ENCODE results near the gene GID8. TPM values are rescaled to one million over a fixed set of nuclear protein-coding genes. Genes with fewer than 3 reads are reported as not detected.

Gene GID8
- total RNA-seq, 1 donor from 2014 or later: 26.2 TPM

GRCh38 chr20:62942456-62942855, 4.5 kb downstream of the GID8 start:
- ATAC-seq (no peak), DNase-seq (peak; percentile 44)
- H3K4me1 ChIP-seq: peaks cover 26% of the 10 kb centered on the region
- intact Hi-C loops (cut with DNase I): no loop called here
- H3K27me3 ChIP-seq (ENCODE audit: low read depth): no peaks in the 10 kb centered on the region
- H3K36me3 ChIP-seq: peaks cover 63% of the 10 kb centered on the region
- H3K4me3 ChIP-seq: no peak overlapping the region
- H3K27ac ChIP-seq: no peak overlapping the region
- TF ChIP-seq, protein P1, sequence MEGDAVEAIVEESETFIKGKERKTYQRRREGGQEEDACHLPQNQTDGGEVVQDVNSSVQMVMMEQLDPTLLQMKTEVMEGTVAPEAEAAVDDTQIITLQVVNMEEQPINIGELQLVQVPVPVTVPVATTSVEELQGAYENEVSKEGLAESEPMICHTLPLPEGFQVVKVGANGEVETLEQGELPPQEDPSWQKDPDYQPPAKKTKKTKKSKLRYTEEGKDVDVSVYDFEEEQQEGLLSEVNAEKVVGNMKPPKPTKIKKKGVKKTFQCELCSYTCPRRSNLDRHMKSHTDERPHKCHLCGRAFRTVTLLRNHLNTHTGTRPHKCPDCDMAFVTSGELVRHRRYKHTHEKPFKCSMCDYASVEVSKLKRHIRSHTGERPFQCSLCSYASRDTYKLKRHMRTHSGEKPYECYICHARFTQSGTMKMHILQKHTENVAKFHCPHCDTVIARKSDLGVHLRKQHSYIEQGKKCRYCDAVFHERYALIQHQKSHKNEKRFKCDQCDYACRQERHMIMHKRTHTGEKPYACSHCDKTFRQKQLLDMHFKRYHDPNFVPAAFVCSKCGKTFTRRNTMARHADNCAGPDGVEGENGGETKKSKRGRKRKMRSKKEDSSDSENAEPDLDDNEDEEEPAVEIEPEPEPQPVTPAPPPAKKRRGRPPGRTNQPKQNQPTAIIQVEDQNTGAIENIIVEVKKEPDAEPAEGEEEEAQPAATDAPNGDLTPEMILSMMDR (IDR thresholded peaks at IDR 0.05): no peak
- H3K9me3 ChIP-seq: no peaks in the 10 kb centered on the region

- no peak for ATAC-seq
- intact Hi-C loops (cut with DNase I): no loop called here
- TF ChIP-seq, protein P1 (IDR thresholded peaks at IDR 0.05): no peak
- H3K27me3 ChIP-seq (ENCODE audit: low read depth): no peaks in the 10 kb centered on the region
- peaks cover 26% of the 10 kb centered on the region for H3K4me1 ChIP-seq
- H3K36me3 ChIP-seq: peaks cover 73% of the 10 kb centered on the region
- DNase-seq: peak; percentile 34
- H3K9me3 ChIP-seq: no peaks in the 10 kb centered on the region
- H3K27ac ChIP-seq: no peak overlapping the region
- no peak overlapping the region for H3K4me3 ChIP-seq
These were observed 5.4 kb downstream of the GID8 start for GRCh38 chr20:62943396-62943795.

- Histone ChIP-seq H3K4me3 (no peak overlapping the region), H3K27ac (no peak overlapping the region), H3K9me3 (no peaks in the 10 kb centered on the region), H3K36me3 (peaks cover 78% of the 10 kb centered on the region), H3K27me3 (ENCODE audit: low read depth) (no peaks in the 10 kb centered on the region), H3K4me1 (peaks cover 19% of the 10 kb centered on the region)
- intact Hi-C loops (cut with DNase I): no loop called here
- ATAC-seq: no peak
- peak; percentile 2 for DNase-seq
- TF ChIP-seq, protein P1 (IDR thresholded peaks at IDR 0.05): no peak
These were observed 6.2 kb downstream of the GID8 start for GRCh38 chr20:62944184-62944583.

- Histone ChIP-seq H3K4me1 (peaks cover 13% of the 10 kb centered on the region), H3K27me3 (ENCODE audit: low read depth) (no peaks in the 10 kb centered on the region), H3K27ac (no peak overlapping the region), H3K4me3 (no peak overlapping the region), H3K36me3 (peaks cover 84% of the 10 kb centered on the region), H3K9me3 (no peaks in the 10 kb centered on the region)
- TF ChIP-seq, protein P1 (IDR thresholded peaks at IDR 0.05): no peak
- DNase-seq (no peak), ATAC-seq (no peak)
- intact Hi-C loops (cut with DNase I): no loop called here
These were observed 6.8 kb downstream of the GID8 start for GRCh38 chr20:62944746-62945145.

DNA sequence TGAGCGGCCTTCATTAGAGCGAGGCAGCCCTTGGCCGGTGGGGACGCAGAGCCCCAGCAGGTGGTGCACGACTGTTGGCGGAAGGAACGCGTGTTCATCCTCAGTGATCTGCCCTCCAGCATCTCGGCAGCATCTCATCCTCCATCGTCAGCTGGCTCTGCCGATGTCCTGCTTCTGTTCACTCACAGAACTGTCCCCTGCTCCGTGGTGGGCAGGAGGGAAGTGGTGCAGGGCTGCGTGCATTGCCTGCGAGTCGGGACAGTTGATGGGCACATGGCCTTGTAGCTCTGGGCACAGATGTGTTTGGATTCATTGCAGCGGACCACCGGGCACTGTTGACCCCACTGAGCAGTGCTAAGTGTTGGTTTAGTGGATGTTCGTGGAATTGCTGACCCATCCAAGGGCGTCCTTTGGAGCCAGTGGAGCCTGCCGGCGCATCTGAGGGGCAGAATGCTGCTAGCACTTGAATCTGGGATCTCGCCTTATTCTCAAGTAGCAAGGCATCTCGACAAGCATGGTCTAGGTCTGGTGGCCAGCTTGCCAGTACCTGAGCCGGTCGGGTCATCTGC, 7.9 kb downstream of the GID8 start:
- H3K27me3 ChIP-seq (ENCODE audit: low read depth): no peaks in the 10 kb centered on the region
- H3K4me1 ChIP-seq: peaks cover 5% of the 10 kb centered on the region
- TF ChIP-seq, protein P1 (IDR thresholded peaks at IDR 0.05): no peak
- intact Hi-C loops (cut with DNase I): no loop called here
- DNase-seq (peak; percentile 22), ATAC-seq (no peak)
- H3K4me3 ChIP-seq: no peak overlapping the region
- no peaks in the 10 kb centered on the region for H3K9me3 ChIP-seq
- H3K36me3 ChIP-seq: peaks cover 91% of the 10 kb centered on the region
- H3K27ac ChIP-seq: no peak overlapping the region
